Naive B cell (primary cell): ENCODE measurements around the gene FN3K. TPM values are rescaled to one million over a fixed set of nuclear protein-coding genes. Genes with fewer than 3 reads are reported as not detected.
A peak's percentile ranks its signal among the peaks of the same experiment; 100 is the strongest.
"Not testable (repeated sequence)": the region's sequence is repeated elsewhere in the genome, so short reads cannot be mapped to it uniquely, and the experiment has no call there.

Experiments used
- ATAC-seq, 2 donors: fragments of 150-1000 bp; cut with Tn5 transposase; 2 replicates each; pipeline ENCODE4 v1.10.0; 2021; ENCODE audit warnings: low read depth in 2 of 2, mild to moderate bottlenecking in 2 of 2, moderate library complexity in 2 of 2
- DNase-seq: peaks from one replicate; pipeline ENCODE4 v3.0.0; 2022
- H3K27ac Mint-ChIP-seq, 6 donors: one replicate each; pipeline ENCODE4 v1.8.0; 2020 to 2022; ENCODE audit warnings: mild to moderate bottlenecking in 6 of 6, mixed read lengths in 6 of 6, moderate library complexity in 5 of 6, inconsistent platforms in 2 of 6
- H3K27me3 Mint-ChIP-seq, 3 donors: one replicate each; pipeline ENCODE4 v1.8.0; 2021 to 2022; ENCODE audit warnings: mixed read lengths in 3 of 3, mild to moderate bottlenecking in 1 of 3
- H3K36me3 Mint-ChIP-seq, 2 donors: one replicate each; pipeline ENCODE4 v1.8.0; 2020 to 2022; ENCODE audit warnings: mixed read lengths in 2 of 2, inconsistent platforms in 1 of 2, mild to moderate bottlenecking in 1 of 2
- H3K4me1 Mint-ChIP-seq, 3 donors: one replicate each; pipeline ENCODE4 v1.8.0; 2020 to 2022; ENCODE audit warnings: mixed read lengths in 3 of 3, inconsistent platforms in 1 of 3, mild to moderate bottlenecking in 1 of 3, moderate library complexity in 1 of 3
- H3K4me3 Mint-ChIP-seq, 8 donors: one replicate each; pipeline ENCODE4 v1.8.0; 2020 to 2022; ENCODE audit warnings: mild to moderate bottlenecking in 8 of 8, mixed read lengths in 8 of 8, moderate library complexity in 8 of 8, inconsistent platforms in 2 of 8
- H3K9me3 Mint-ChIP-seq, 7 donors: one replicate each; pipeline ENCODE4 v1.8.0; 2020 to 2022; ENCODE audit warnings: mixed read lengths in 7 of 7, mild to moderate bottlenecking in 5 of 7, inconsistent platforms in 2 of 7, moderate library complexity in 1 of 7
- polyA plus RNA-seq, 6 donors: library from polyadenylated mRNA; unstranded; fragments of 300-500 nt; fragmentation: Illumina TruSeq; gene quantifications; one replicate each; pipeline ENCODE4 v1.2.3, GENCODE V29; 2021; ENCODE audit warnings: low read depth in 6 of 6

Gene FN3K
- polyA plus RNA-seq, 6 donors from 2014 or later: not detected

DNA sequence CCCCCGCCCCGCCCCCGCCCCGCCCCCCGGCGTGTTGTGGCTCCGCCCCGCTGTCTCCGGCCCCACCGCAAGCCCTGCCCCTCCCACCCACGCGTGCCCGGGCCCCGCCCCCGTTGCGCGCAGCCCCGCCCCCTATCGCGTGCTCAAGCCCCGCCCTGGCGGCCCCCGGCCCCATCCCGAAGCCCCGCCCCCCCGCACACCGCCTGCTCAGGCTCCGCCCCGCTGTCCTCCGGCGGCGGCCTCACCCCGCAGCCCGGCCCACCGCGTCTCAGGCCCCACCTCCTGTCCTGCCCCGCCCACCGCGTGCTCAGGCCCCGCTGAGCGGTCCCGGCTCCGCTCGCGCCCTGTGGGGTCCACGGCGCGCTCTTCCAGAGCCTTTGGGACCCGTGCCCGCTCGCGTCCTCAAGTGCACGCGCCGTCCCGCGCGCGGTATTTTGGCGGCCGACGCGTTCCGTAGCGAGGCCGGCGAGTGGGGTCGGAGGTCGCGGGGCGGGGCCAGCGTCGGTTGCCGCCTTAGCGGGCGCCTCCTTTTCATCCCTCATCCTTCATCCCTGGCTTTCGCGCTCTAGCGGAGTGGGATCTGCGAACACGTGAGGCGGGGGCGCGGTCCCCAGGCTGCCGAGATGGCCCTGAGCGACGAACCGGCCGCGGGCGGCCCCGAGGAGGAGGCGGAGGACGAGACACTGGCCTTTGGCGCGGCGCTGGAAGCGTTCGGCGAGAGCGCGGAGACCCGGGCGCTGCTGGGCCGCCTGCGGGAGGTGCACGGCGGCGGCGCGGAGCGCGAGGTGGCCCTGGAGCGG, 16.4 kb downstream of the FN3K start, which contains the start of gene TBCD:
TBCD (plus strand) TSS at position 495 of the 800 bp plus-strand sequence; CDS start at position 624, 129 bp downstream.
- Mint-ChIP-seq H3K36me3 (no peaks in the 10 kb centered on the region), H3K4me1 (peaks cover 23 to 33% (median 24%) of the 10 kb centered on the region in 3 donors), H3K4me3 (peak within 1 kb of the TSS; percentile 78 to 89 (median 85)), H3K27ac (peak within 1 kb of the TSS in 4 of 6 donors; percentile 56 to 85 (median 64)), H3K9me3 (peaks cover 0 to 11% (median 4%) of the 10 kb centered on the region in 7 donors), H3K27me3 (no peaks in the 10 kb centered on the region)
- ATAC-seq: peak; percentile 71 to 76
- peak; percentile 86 for DNase-seq

DNA sequence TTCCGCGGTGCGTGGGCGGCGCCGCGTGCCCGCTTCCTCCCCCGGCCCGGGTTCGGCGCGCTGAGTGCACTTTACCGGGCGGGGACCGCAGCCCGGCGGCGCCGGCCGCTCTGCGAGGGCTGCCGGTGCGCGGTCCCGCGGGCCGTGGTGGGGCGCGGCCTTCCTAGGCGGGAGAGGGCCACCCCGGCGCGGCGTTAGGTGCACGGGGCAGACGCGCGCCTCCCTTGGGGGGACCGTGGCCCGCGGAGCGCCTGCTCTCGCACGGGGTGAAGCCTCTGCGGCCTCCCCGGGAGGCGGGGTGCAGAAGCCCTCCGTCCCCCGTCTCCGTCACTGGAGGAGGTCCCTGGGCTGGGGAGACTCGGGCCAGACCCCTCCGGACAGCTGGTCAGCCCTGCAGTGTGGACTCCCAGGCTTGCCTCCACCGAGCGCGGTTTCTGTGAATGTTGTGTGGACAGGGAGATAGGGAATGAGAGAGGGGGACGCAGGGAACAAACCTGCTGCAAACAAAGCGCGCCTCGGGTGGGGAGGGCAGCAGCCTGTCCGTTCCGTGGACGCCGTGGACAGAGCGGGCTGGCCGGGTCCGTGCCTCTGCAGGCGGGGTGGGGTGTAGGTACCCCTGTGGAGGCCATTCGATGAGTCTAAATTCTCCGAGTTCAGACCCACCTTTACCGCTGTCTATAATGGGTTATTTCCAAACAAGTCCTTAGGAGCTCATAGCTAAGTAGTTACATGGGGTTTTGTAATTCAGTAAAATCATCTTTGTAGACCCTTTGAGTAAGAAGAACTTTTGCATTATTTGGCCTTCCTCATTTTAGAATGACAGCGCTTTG, 17.2 kb downstream of the FN3K start:
- Mint-ChIP-seq H3K27ac (peak overlapping the region in 3 of 6 donors; percentile 56 to 77 (median 73)), H3K4me1 (peaks cover 23 to 33% (median 24%) of the 10 kb centered on the region in 3 donors), H3K4me3 (peak overlapping the region; percentile 76 to 88 (median 85)), H3K27me3 (no peaks in the 10 kb centered on the region), H3K36me3 (no peaks in the 10 kb centered on the region), H3K9me3 (peaks cover 0 to 4% (median 0%) of the 10 kb centered on the region in 7 donors)
- ATAC-seq (no peak), DNase-seq (no peak)

DNA sequence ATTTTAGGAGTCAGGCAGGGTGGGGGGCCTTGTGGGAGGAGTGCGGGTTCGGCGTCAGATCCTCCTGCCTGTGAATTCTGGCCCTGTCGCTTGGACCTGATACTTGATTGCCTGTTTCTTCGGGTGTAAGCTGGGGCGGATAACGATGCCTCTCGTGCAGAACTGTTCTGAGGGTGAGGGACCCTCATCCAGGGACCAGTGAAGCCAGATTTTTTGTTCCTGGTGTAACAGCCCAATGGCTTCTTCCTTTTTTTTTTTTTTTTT, 17.7 kb downstream of the FN3K start:
- Mint-ChIP-seq H3K27ac (peak overlapping the region in 2 of 6 donors; percentile 74 to 79), H3K36me3 (no peaks in the 10 kb centered on the region), H3K27me3 (no peaks in the 10 kb centered on the region), H3K9me3 (no peaks in the 10 kb centered on the region), H3K4me3 (peak overlapping the region; percentile 44 to 88 (median 85)), H3K4me1 (peaks cover 23 to 33% (median 24%) of the 10 kb centered on the region in 3 donors)
- DNase-seq: no peak
- no peak for ATAC-seq

DNA sequence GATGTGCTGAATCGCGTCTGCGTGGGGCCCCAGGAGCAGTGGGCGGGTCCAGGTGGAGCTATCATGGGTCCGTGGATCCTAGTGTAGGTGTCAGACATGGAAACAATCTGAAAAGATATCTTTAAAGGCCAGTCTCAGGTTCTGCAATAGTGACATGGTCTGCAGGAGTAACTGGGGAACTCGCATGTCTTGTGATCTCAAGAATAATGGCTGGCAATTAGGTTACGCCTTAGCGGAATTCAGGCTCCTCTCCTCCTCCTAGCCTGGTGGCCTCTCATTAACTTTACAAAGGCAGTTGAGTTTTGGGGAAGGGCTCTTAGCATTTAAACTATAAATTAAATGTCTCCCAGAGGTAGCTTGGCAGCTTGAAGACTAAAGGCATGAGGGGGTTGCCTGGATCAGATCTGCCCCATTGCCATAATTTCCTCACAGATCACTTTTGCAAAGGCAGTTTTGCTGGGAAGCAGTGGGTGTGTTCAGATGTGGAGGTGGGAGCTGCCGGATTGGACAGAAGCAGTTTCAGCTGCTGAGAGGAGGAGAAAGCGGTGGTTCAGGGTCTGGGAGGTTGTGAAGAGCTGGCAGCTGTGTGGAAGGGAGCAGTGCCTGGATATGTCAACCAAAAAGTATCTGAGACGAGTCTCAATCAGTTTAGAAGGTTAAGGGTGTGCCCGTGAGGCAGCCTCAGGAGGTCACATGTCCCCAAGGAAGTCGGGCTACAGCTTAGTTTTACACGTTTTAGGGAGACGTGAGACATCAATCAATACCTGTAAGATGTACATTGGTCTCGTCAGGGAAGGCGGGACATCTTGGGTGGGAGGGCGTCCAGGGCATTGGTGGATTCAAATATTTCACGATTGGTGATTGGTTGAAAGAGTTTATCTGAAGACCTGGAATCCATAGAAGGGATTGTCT, 19.1 kb downstream of the FN3K start:
- ATAC-seq (no peak), DNase-seq (no peak)
- Mint-ChIP-seq H3K4me1 (peaks cover 23 to 33% (median 24%) of the 10 kb centered on the region in 3 donors), H3K27me3 (no peaks in the 10 kb centered on the region), H3K36me3 (no peaks in the 10 kb centered on the region), H3K4me3 (peak overlapping the region in 7 of 8 donors; percentile 8 to 84 (median 42)), H3K9me3 (no peaks in the 10 kb centered on the region), H3K27ac (peak overlapping the region in 4 of 6 donors; percentile 47 to 82 (median 77))

GRCh38 chr17:82756166-82756565, 20.8 kb downstream of the FN3K start:
- Mint-ChIP-seq H3K4me1 (peaks cover 23 to 29% (median 27%) of the 10 kb centered on the region in 3 donors), H3K4me3 (peak overlapping the region in 1 of 8 donors; percentile 51)

GRCh38 chr17:82765371-82765770, 30.0 kb downstream of the FN3K start:
- Mint-ChIP-seq H3K27me3 (no peaks in the 10 kb centered on the region), H3K4me3 (no peak overlapping the region), H3K36me3 (peaks cover 20 to 28% of the 10 kb centered on the region in 2 donors), H3K27ac (peak overlapping the region in 1 of 6 donors; percentile 58), H3K9me3 (peaks cover 0 to 1% (median 0%) of the 10 kb centered on the region in 7 donors), H3K4me1 (peaks cover 18 to 25% (median 19%) of the 10 kb centered on the region in 3 donors)
- ATAC-seq (no peak), DNase-seq (no peak)

More at GRCh38 chr17:82756166-82756565, 20.8 kb downstream of the FN3K start:
- peaks cover 0 to 6% of the 10 kb centered on the region in 2 donors for H3K36me3 Mint-ChIP-seq
- H3K27ac Mint-ChIP-seq: no peak overlapping the region
- H3K9me3 Mint-ChIP-seq: no peaks in the 10 kb centered on the region
- ATAC-seq (no peak), DNase-seq (no peak)
- H3K27me3 Mint-ChIP-seq: no peaks in the 10 kb centered on the region

DNA sequence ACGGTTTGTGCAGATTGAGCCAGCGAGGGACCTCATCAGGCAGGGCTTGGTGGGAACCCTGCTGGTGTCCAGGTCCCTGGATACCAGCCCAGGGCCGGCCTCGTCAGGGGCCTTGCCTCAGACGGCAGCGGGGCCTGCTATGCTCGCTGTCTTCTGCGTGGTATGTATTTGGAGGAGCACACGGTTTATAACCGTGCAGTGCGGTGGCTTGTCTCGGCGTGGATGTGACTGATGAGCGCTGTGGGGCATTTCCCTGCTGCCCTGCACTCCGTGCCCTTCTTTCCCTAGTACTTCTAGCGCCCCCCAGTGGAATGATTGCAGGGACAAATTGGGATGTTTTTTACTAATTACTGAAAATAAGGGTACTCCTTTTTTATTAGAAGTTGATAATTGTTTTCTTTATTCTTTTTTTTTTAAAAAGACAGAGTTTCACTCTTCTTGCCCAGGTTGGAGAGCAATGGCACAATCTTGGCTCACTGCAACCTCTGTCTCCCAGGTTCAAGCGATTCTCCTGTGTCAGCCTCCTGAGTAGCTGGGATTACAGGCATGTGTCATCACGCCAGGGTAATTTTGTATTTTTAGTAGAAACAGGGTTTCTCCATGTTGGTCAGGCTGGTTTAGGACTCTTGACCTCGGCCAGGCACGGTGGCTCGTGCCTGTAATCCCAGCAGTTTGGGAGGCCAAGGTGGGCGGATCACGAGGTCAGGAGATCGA, 31.8 kb downstream of the FN3K start:
- peaks cover 20 to 25% of the 10 kb centered on the region in 2 donors for H3K36me3 Mint-ChIP-seq
- H3K27ac Mint-ChIP-seq: no peak overlapping the region
- ATAC-seq: peak in 1 of 2 donors; percentile 20
- H3K4me3 Mint-ChIP-seq: peak overlapping the region in 2 of 8 donors; percentile 21 to 22
- peak; percentile 17 for DNase-seq
- no peaks in the 10 kb centered on the region for H3K27me3 Mint-ChIP-seq
- peaks cover 0 to 1% (median 0%) of the 10 kb centered on the region in 7 donors for H3K9me3 Mint-ChIP-seq
- peaks cover 12 to 20% (median 19%) of the 10 kb centered on the region in 3 donors for H3K4me1 Mint-ChIP-seq

- ATAC-seq (no peak), DNase-seq (no peak)
- H3K4me1 Mint-ChIP-seq: peaks cover 5 to 7% (median 6%) of the 10 kb centered on the region in 3 donors
- H3K36me3 Mint-ChIP-seq: peaks cover 17 to 25% of the 10 kb centered on the region in 2 donors
- H3K27ac Mint-ChIP-seq: peak overlapping the region in 1 of 6 donors; percentile 22
- H3K27me3 Mint-ChIP-seq: no peaks in the 10 kb centered on the region
- H3K9me3 Mint-ChIP-seq: no peaks in the 10 kb centered on the region
- no peak overlapping the region for H3K4me3 Mint-ChIP-seq
Observed at GRCh38 chr17:82769041-82769440, 33.6 kb downstream of the FN3K start.

GRCh38 chr17:82772026-82772425, 36.6 kb downstream of the FN3K start:
- Mint-ChIP-seq H3K36me3 (peaks cover 14 to 15% of the 10 kb centered on the region in 2 donors), H3K27ac (no peak overlapping the region), H3K9me3 (no peaks in the 10 kb centered on the region), H3K4me1 (peaks cover 14 to 22% (median 21%) of the 10 kb centered on the region in 3 donors), H3K4me3 (no peak overlapping the region), H3K27me3 (no peaks in the 10 kb centered on the region)
- no peak for ATAC-seq
- no peak for DNase-seq

GRCh38 chr17:82774456-82774855, 39.0 kb downstream of the FN3K start:
- H3K36me3 Mint-ChIP-seq, H3K27ac Mint-ChIP-seq, H3K27me3 Mint-ChIP-seq, H3K9me3 Mint-ChIP-seq, DNase-seq, ATAC-seq: not testable (repeated sequence)
- Mint-ChIP-seq H3K4me3 (peak overlapping the region in 1 of 8 donors; percentile 63), H3K4me1 (peaks cover 18 to 25% (median 21%) of the 10 kb centered on the region in 3 donors)

- Mint-ChIP-seq H3K27ac (peak overlapping the region in 5 of 6 donors; percentile 20 to 94 (median 50)), H3K27me3 (no peaks in the 10 kb centered on the region), H3K36me3 (peaks cover 0 to 6% of the 10 kb centered on the region in 2 donors), H3K9me3 (peaks cover 0 to 3% (median 0%) of the 10 kb centered on the region in 7 donors), H3K4me3 (peak overlapping the region in 7 of 8 donors; percentile 35 to 73 (median 63)), H3K4me1 (peaks cover 18 to 25% (median 21%) of the 10 kb centered on the region in 3 donors)
- DNase-seq (peak; percentile 31), ATAC-seq (peak; percentile 94 to 95)
Observed at GRCh38 chr17:82775001-82775823, 39.8 kb downstream of the FN3K start.
